ENCODE data around the gene PLAGL1.
A peak's percentile ranks its signal among the peaks of the same experiment; 100 is the strongest.
"Not testable (repeated sequence)": the region's sequence is repeated elsewhere in the genome, so short reads cannot be mapped to it uniquely, and the experiment has no call there.

Gene PLAGL1, protein sequence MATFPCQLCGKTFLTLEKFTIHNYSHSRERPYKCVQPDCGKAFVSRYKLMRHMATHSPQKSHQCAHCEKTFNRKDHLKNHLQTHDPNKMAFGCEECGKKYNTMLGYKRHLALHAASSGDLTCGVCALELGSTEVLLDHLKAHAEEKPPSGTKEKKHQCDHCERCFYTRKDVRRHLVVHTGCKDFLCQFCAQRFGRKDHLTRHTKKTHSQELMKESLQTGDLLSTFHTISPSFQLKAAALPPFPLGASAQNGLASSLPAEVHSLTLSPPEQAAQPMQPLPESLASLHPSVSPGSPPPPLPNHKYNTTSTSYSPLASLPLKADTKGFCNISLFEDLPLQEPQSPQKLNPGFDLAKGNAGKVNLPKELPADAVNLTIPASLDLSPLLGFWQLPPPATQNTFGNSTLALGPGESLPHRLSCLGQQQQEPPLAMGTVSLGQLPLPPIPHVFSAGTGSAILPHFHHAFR

DNA sequence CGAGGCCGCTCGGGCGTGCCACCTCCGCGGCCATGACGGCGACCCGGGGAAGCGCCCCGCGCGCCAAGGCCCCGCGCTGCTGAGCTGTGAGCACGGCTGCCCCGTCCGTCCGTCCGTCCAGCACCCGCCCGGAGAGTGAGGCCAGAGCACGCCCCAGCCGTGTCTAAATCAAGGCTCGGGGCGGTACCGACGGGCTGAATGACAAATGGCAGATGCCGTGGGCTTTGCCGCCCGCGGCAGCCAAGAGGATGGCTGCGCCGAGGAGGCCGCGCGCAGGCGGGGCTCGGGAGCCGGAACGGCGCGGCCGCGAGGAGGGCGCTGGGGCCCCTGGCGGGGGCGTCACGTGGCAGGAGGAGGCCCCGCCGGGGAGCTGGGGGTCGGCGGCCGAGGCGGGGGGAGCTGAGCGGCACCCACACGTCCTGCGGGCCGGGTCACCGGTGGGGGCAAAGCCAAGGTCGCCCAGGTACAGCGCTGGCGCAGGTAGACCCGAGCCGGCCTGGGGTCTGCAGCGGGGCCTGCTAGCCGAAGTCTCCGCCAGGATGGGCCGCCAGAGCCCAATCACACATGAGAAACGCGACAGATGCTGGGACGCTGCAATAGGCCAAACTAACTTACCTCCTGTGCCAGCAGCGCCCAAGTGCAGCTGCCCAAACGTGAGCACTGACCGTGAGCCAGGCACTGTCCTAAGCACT is at the start of gene PLAGL1:
TSS of gene PLAGL1 (minus strand) at position 140 of the 692 bp plus-strand sequence. CDS start 60,123 bp downstream, outside the sequence.
- peak; percentile 68 for DNase-seq

DNA sequence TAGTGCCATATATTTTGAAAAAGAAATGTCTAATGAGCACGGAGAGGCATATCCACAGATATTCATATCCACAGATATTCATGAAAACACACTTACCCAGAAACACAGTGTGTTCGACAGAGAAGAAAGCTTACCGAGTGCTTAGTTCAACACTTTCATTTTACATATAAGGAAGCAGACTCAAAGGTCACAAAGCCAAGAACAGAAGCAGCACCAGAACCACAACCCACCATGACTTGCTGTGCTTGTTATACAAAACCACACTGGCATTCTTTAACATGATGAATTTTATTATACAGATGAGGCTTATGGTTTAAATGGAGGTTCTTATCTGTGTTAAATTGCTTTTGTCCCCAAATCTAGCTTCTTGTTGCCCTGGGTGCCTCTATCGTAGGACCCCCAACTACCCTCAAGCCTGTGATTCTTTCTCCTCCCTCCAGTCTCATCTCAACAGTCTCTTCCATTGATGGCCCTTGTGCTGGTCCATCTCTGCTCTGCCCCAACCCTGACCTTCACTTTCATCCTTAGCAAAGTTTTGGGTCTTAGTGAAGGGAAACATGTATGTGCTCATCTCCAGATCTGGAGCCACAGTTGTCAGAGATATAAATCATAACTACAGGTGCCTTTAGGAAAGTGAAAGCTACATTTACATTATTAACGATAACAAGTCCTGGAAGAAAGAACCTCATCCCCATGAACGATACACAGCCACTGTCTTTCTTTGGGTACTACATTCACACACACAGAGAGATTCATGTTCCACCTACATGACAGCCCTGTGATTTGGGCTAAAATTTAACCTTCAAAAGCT is 47.3 kb upstream of the PLAGL1 start:
- no peak for DNase-seq

DNA sequence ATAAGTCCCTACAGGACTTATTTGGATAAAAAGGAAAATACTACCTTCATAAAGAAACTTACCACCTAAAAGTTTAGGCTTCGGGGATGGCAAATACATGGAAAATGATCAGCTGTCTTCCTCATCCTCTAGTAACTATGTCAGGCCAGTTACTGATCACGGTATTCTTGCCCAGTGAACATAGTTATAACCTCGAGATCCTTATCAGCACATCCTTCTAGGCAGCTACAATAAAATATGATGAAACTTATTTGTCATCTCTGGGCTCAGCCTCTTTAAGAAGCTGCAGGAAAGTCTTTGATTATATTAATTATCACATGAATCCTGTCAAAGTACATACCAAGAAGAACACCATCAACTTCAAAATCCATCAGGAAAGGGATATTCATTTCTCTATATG is 45.5 kb upstream of the PLAGL1 start:
- DNase-seq = no peak

DNA sequence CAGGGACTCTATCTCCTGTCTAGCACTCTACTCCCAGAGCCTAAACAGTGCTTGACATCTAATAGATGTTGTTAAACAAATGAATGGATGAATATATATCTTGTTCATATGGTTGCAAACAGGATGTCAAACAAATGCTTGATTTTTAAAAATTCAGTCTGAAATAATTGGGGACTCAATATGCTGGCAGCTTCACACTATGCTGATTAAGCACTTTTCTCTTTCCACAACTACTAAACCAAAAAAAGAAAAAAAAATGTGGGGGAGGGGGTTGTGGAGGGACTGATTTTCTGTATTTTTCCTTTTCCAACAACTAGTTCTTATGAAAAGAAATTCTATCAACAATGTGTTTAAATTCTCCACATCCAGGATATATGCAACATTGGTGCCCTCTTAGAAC is 44.4 kb upstream of the PLAGL1 start:
- DNase-seq = no peak

DNA sequence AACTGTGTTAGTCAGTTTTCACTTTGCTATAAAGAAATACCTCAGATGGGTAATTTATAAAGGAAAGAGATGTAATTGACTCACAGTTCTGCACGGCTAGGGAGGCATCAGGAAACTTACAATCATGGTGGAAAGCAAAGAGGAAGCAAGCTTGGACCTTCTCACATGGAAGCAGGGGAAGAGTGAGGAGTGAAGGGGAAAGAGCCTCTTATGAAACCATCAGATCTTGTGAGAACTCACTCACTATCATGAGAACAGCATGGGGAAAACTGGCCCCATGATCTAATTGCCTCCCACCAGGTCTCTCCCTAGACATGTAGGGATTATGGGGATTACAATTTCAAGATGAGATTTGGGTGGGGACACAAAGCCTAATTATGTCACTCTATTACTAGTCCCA is 41.3 kb upstream of the PLAGL1 start:
- DNase-seq = no peak

DNA sequence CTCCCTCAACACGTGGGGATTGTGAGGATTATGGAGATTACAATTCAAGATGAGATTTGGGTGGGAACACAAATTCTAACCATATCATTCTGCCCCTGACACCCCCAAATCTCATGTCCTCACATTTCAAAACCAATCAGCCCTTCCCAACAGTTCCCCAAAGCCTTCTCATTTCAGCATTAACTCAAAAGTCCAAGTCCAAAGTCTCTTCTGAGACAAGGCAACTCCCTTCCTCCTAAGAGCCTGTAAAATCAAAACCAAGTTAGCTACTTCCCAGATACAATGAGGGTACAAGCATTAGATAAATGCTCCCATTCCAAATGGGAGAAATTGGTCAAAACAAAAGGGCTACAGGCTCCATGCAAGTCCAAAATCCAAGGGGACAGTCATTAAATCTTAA is 39.6 kb upstream of the PLAGL1 start:
- DNase-seq = no peak

DNA sequence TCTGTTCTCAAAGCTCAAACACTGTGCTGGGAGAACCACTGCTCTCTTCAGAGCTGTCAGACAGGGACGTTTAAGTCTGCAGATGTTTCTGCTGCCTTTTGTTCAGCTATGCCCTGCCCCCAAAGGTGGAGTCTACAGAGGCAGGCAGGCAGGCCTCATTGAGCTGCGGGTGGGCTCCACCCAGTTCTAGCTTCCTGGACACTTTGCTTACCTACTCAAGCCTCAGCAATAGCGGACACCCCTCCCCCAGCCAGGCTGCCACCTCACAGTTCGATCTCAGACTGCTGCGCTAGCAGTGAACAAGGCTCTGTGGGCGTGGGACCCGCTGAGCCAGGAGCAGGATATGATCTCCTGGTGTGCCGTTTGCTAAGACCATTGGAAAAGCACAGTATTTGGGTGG is 38.6 kb upstream of the PLAGL1 start:
- DNase-seq = not testable (repeated sequence)

DNA sequence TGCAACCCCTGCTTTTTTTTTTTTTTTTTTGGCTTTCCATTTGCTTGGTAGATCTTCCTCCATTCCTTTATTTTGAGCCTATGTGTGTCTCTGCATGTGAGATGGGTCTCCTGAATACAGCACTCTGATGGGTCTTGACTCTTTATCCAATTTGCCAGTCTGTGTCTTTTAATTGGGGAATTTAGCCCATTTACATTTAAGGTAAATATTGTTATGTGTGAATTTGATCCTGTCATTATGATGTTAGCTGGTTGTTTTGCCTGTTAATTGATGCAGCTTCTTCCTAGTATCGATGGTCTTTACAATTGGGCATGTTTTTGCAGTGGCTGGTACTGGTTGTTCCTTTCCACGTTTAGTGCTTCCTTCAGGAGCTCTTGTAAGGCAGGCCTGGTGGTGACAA is 36.9 kb upstream of the PLAGL1 start:
- DNase-seq = not testable (repeated sequence)

DNA sequence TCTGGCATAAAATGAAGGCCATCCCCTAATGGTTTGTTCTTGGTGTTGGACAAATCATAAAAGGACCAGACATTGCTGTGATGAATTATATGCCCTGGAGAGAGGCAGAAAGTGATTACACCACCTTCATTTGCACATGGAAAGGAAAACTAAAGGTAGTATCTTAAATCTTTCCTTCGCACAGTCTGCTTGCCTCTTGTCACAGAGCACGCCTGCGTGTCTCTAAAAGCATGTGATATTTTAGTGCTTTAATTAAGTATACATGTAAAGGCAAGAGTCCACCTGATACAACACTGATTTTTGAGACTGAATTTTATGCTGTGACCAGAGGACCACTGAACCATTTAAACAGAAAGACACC is 28.8 kb upstream of the PLAGL1 start:
- no peak for DNase-seq

DNA sequence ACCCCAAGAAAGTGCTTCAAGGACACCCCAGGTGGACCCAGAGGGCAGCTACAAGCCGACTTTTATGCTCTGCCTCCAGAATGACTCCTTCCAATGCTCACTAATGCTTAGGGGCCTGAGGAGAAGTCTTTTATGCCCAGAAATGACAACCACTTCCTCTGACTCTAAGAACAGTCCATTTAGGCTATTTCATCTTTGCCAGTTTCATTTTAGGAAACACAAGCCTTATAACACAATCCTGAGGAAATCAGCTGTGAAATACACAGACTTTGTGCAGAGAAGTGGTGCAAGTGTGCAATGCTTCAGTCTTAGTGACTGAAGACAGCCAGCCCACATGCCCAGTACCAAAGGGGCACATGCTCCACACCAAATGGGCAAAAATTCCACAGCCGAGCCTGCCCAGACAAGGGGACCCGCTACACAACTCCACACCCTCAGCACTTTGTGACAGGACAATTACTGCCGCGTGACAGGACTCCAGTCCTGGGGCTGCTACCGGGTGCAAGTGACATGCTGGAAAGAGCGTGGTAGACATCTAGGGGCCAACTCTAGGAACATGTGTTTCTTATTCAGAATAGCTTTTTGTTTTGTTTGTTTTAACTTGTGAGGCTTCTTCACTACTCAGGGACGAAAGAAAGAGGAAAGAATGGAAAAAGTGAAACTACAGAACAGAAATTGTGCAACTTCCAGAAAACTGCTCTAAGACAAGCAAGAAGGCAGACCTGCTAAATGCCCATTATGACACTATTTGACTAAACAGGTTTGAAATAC is 28.2 kb upstream of the PLAGL1 start:
- DNase-seq = peak; percentile 57

DNA sequence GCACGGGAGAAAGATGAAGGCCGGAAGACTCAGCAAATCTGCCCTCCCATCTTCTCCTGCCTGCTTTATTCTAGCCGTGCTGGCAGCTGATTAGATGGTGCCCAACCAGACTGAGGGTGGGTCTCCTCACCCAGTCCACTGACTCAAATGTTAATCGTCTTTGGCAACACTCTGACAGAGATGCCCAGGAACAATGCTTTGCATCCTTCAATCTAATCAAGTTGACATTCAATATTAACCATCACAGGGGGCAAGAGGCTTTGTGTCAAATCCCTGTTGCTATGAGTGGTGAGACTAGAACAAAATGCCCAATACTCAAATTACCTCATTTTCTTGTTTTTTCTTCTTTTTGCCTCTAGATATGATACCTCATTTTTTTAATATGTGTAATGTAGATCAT is 27.4 kb upstream of the PLAGL1 start:
- DNase-seq = peak; percentile 65

DNA sequence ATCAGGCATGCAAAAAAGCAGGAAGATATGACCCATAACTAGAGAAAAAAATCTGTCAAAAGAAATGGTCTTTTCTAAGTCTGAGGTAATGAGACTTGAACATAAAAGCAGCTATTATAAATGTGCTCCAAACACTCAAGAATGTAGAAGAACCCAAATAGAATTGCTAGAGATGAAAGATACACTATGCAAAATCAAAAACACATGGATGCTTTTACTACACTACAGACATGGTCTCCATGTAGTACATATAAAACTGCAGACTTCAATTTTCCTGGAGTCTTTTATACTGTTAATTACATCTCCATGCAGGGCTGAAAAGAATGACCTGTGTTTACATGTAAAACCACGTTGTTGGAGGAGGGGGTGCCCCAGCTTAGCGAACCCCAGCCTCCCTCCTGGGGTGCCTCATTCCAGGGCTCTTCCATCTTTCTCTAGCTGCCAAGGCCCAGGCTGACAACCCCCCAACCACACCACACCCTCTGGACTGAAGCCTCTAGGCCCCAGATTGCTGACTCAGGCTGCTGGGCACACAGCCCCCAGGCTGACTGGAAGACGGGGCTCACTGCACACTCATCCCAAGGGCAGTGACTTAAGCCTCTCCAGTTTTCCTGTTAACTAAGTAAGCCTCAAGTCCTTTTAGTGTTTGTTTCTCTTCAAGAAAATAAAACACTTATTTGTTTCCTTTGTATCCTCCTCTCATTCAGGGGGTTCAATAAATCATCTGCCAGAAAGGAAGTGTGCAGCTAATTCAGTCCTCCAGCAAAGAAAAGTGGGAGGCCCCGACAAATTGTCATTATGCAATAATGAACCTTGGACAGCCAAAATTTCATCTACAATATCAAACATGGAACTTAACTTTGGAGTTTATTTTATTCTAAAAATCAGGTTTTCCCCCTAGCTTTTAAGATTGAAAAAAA is 26.0 kb upstream of the PLAGL1 start:
- no peak for DNase-seq

DNA sequence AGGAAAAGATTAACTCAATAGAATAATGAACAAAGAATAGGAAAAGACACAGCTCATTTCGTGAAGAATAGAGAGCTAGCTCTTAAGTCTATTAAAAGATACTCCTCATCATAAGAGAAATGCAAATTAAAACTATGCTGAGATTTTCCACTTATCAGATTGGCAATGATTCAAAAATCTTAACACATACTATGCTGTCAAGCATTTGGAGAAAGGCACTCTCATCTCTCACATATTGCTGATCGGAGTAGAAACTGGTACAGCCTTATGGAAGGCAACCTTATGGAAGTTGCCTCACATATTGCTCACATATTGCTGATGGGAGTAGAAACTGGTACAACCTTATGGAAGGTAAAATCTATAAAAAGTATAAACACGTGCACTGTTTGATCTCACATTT is 21.4 kb upstream of the PLAGL1 start:
- DNase-seq = no peak

DNA sequence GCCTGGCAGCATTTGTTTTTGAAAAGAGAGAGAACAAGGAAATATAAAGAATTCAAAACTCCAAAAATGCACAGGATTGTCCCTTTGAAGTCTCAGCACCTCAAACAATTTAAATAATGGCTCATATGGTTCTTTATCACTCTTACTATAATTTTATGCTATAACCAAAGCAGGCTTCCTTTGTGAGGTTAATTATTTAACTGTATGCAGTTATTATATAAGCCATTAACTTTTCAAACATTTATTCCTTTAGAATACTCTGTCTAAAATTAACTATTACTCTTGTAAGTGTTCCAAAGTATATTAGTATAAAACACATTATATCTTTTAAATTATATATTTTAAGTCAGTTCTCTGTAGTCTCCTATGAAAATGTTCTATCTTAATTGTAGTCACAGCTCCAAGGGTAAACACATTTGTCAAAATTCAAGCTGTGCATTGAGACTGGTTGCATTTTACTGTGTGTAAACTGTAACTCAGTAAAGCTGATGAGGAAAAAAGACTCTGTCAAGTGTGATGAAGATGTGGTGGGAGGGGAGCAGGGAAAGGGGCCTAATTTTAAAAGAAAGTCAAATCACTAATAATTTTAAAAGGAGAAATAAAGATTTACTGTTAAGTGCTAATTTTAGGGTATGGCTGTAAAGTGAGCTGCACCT is 20.0 kb upstream of the PLAGL1 start:
- no peak for DNase-seq

DNA sequence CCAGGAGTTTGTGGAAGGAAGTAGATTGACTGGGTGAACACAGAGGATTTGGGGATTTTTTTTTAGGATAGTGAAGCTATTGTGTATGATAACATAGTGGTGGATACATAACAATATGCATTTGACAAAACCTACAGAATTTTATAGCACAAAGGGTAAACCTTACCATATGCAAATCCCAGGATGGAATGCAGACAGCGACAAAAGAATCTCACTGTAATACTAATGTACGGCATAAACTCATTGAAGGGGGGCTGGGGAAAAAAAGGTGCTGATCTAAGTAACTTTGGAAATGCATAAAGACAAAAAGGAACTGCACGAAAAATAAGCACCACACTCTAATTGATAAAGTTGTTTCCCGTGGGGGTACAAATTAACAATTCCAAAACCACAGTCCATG is 15.2 kb upstream of the PLAGL1 start:
- DNase-seq = no peak

DNA sequence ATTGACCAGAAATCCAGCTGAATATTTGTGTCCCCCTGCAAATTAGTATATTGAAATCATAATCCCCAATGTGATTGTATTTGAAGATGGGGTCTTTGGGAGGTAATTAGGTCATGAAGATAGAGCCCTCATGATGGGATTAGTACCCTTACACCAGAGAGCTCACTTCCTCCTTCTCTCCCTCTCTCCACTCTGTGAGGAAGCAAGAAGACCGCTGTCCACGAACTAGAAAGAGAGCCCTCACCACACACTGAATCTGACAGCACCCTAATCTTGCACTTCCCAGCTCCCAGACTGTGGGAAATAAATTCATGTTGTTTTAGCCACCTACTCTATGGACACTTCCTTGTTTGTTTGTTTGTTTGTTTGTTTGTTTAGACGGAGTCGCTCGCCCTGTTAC is 11.9 kb upstream of the PLAGL1 start:
- no peak for DNase-seq

DNA sequence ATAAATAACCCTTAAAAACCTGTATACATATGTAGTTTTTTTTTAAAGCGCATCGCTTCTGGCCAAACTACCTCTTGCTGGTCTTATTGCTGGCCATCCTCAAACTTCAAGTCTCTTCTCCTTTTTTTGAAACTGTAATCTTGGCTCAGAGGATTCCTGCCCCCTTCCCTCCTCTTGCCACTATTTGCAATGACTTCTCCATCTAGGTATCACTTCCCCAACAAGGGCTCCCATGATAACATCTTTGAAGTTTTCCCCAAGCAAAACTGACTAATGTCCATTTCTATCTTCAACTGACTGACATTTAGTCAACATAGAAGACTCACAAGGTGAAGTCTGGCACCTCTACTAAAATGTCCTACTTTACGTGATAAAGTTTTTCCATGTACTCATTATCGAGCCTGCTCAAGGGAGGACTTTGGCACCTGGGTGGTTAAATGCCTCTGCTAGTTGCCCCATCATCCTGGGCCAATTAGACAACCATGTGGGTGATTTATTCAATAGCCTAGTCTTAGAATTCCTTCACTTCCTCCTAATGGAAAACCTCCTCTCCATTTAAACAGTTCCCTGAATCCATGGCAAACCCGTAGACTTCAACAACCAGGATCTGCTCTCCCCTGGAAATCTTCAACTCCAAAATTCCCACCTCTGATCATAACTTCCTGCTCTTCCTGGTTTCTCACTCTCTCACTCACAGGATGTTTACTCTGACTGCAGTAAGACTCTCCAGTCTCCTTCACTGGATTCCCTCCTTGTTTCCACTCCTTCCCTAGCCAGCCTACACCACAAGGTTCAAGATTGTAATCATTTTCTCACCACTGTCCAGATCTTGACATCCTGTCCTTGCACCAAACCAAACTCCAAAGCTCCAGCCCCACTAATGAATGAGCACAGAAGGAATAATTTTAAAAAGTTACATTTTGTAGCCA is 9.4 kb upstream of the PLAGL1 start:
- DNase-seq = no peak

DNA sequence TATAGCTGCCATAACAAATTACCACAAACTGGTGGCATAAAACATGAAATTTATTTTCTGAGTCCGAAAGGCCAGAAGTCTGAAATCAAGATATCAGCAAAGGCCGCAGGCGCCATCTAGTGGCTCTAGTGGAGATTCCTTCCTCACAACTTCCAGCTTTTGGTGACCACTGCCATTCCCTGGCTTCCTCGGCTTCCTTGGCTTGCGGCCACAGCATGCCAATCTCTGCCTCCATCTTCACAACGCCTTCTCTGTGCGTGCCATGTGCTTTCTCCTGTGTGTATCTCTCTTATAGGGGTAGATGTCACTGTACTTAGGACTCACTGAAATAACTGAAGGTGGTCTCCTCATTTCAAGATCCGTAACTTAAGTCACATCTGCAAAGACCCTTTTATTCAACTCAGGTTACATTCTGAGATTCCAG is 5.4 kb upstream of the PLAGL1 start:
- peak; percentile 70 for DNase-seq

DNA sequence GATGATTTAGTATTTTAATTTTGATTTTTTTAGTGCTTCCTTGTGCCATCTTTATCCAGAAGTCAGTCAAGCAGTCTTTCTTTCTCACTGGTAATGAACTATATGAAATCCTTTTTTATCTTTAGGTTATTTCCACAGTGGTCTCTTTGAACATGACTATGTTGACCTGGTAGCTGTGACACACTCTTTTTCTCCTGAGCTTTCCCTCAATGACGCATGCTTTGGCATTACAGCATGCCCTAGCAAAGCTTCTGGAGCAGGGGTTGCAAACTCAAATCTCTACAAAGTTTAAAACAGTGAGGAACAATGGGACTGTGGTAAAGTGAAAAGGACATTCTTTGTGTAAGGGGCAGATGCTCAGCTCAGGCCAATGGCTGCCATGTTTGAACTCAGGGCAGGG is 4.5 kb upstream of the PLAGL1 start:
- DNase-seq = no peak

DNA sequence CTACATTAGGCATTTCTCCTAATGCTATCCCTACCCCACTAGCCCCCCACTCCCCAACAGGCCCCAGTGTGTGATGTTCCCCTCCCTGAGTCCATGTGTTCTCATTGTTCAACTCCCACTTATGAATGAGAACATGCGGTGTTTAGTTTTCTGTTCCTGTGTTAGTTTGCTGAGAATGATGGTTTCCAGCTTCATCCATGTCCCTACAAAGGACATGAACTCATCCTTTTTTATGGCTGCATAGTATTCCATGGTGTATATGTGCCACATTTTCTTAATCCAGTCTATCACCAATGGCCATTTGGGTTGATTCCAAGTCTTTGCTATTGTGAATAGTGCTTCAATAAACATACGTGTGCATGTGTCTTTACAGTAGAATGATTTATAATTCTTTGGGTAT is 1.6 kb upstream of the PLAGL1 start:
- not testable (repeated sequence) for DNase-seq

Measured in retina (tissue), 1 donor.